Measurements from ENCODE around the gene SEC14L5. TPM values are rescaled to one million over a fixed set of nuclear protein-coding genes. Genes with fewer than 3 reads are reported as not detected.

Gene SEC14L5
- total and polyA plus RNA-seq, 2 of the 4 experiments (the other 2 are of a cell fraction), result 0.07 TPM; not detected in 1

DNA sequence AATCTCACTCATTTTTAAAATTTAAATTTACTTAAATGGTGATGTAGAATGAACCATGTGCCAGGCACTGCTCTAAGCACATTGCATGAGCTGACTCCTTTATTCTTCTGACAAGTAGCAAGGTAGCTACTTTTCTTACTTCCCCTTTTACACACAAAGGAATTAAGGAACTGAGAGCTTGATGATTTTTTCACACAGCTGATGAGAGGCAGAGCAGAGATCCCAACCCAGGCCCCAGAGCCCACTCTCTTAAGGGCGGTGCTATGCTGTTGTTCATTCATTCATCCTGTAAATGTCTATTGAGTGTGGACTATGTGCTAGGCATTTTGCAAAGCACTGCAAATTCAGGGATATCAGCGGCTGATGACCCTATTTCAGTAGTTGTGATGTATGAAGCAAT, 17.9 kb downstream of the SEC14L5 start:
- Histone ChIP-seq H2BK120ac (ENCODE audit: low read depth, low read length) (no peak overlapping the region), H2AFZ (replicated peaks; ENCODE audit: low read length, poor library complexity) (no peak overlapping the region), H3K9me3 (ENCODE audit: control insufficient read depth, insufficient read depth, low read length) (no peaks in the 10 kb centered on the region), H3K4me2 (ENCODE audit: low read depth, low read length) (no peak overlapping the region), H4K20me1 (ENCODE audit: insufficient read depth, low read length) (no peaks in the 10 kb centered on the region), H3K18ac (ENCODE audit: low read depth, low read length) (no peak overlapping the region), H2AK5ac (ENCODE audit: low read depth, low read length) (no peak overlapping the region), H3K4me1 (ENCODE audit: control insufficient read depth, insufficient read depth, low read length) (no peaks in the 10 kb centered on the region), H3K27me3 (ENCODE audit: control insufficient read depth, insufficient read depth, low read length) (peaks cover 15% of the 10 kb centered on the region), H3K4ac (ENCODE audit: low read depth, low read length) (no peak overlapping the region), H3K14ac (replicated peaks; ENCODE audit: low read depth, low read length) (no peak overlapping the region), H4K91ac (ENCODE audit: insufficient read depth, low read depth, low read length) (no peak overlapping the region), H4K8ac (ENCODE audit: low read depth in 2 of 2, low read length in 2 of 2) (no peak overlapping the region), H3K79me1 (ENCODE audit: low read depth in 1 of 2, low read length in 2 of 2) (no peaks in the 10 kb centered on the region), H3K27ac (ENCODE audit: insufficient read depth, low read length) (no peak overlapping the region), H2AK9ac (replicated peaks; ENCODE audit: low read depth, low read length, poor library complexity) (no peak overlapping the region), H3K56ac (ENCODE audit: extremely low read depth, insufficient read depth, low read length) (no peak overlapping the region), H3K23ac (ENCODE audit: low read depth, low read length) (no peak overlapping the region), H3K36me3 (ENCODE audit: control insufficient read depth, insufficient read depth, low read length) (no peaks in the 10 kb centered on the region), H4K5ac (ENCODE audit: low read depth, low read length) (no peak overlapping the region), H2BK20ac (ENCODE audit: low read depth, low read length) (no peak overlapping the region), H2BK5ac (ENCODE audit: low read depth, low read length, poor library complexity, severe bottlenecking) (no peak overlapping the region), H3K9me1 (ENCODE audit: insufficient read depth, low read length) (no peaks in the 10 kb centered on the region), H3K9ac (ENCODE audit: low read depth, low read length) (no peak overlapping the region), H2BK15ac (ENCODE audit: low read depth, low read length) (no peak overlapping the region), H3K4me3 (ENCODE audit: insufficient read depth, low read depth, low read length) (no peak overlapping the region)
- intact Hi-C loops (cut with micrococcal nuclease) (no loop called here), in situ Hi-C loops (cut with MboI; ENCODE audit: low sequenced_read_pairs) (no loop called here), dilution Hi-C loops (cut with HindIII; ENCODE audit: low sequenced_read_pairs, unreplicated experiment) (no loop called here)
- no TSS peak for BruUV-seq (replicated peaks)
- ChIA-PET CTCF (no interaction called here), POLR2A (ENCODE audit: unreplicated experiment) (no interaction called here)
- WGBS, 2 experiments (ENCODE audit: extremely low coverage in 2 of 2, insufficient read length in 1 of 2), result 40% methylated on average over 1 of the region's 2 CpGs; no CpG with 5 or more reads in 1 of the 2 experiments
- DNase-seq (no peak), ATAC-seq (ENCODE audit: low read depth) (no peak)
- TF ChIP-seq RAD21 (IDR thresholded peaks at IDR 0.05; ENCODE audit: low read length) (no peak), FOS (IDR thresholded peaks at IDR 0.05; ENCODE audit: low read depth, low read length) (no peak), USF2 (IDR thresholded peaks at IDR 0.05; ENCODE audit: low read depth, low read length) (no peak), CEBPB (IDR thresholded peaks at IDR 0.05; ENCODE audit: low read depth, low read length) (no peak), RFX5 (IDR thresholded peaks at IDR 0.05; ENCODE audit: low read depth, low read length) (no peak), SMC3 (IDR thresholded peaks at IDR 0.05; ENCODE audit: low read depth, low read length) (no peak), ELK1 (IDR thresholded peaks at IDR 0.05; ENCODE audit: borderline replicate concordance, low read depth, low read length) (no peak), POLR2A (IDR thresholded peaks at IDR 0.05; ENCODE audit: low read depth, low read length) (no peak), MAZ (IDR thresholded peaks at IDR 0.05; ENCODE audit: borderline replicate concordance, low read depth, low read length) (no peak), MXI1 (IDR thresholded peaks at IDR 0.05; ENCODE audit: borderline replicate concordance, low read depth, low read length) (no peak), RCOR1 (IDR thresholded peaks at IDR 0.05; ENCODE audit: insufficient replicate concordance, low read length) (no peak), CHD1 (IDR thresholded peaks at IDR 0.05; ENCODE audit: low read depth, low read length) (no peak), BHLHE40 (IDR thresholded peaks at IDR 0.05; ENCODE audit: low read depth, low read length) (no peak)
- TF ChIP-seq, protein P1, sequence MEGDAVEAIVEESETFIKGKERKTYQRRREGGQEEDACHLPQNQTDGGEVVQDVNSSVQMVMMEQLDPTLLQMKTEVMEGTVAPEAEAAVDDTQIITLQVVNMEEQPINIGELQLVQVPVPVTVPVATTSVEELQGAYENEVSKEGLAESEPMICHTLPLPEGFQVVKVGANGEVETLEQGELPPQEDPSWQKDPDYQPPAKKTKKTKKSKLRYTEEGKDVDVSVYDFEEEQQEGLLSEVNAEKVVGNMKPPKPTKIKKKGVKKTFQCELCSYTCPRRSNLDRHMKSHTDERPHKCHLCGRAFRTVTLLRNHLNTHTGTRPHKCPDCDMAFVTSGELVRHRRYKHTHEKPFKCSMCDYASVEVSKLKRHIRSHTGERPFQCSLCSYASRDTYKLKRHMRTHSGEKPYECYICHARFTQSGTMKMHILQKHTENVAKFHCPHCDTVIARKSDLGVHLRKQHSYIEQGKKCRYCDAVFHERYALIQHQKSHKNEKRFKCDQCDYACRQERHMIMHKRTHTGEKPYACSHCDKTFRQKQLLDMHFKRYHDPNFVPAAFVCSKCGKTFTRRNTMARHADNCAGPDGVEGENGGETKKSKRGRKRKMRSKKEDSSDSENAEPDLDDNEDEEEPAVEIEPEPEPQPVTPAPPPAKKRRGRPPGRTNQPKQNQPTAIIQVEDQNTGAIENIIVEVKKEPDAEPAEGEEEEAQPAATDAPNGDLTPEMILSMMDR (conservative IDR thresholded peaks at IDR 0.05; ENCODE audit: low read depth, low read length), result no peak
